ENCODE results near the gene ADAM33.

DNA sequence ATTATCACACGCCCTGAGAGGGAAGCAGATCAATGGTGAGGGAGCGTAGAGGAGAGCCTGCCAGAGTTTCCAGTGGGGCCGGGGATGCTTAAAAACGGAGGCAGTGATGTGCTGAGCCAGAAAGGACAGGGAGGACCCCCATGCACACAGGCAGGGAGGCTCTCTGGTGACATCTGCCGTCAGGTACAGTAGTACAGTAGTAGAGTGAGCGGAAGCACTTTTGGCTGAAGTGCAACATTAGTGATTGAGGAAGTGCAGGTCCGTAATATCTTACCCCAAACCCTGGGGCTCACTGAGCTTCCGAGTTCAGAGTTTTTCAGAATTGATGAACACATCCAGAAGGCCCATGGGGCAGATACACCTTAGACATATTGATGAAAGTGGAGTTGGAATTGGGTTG lies 60.7 kb downstream of the ADAM33 start:
- no peak for TF ChIP-seq POLR2A (IDR thresholded peaks at IDR 0.05; ENCODE audit: low read length)
- no peak for TF ChIP-seq GATA1 (IDR thresholded peaks at IDR 0.05; ENCODE audit: low read depth, low read length)
